K562 (cell line): ENCODE data around the gene FAM53A. TPM values are rescaled to one million over a fixed set of nuclear protein-coding genes. Genes with fewer than 3 reads are reported as not detected.

Source experiments
- ATAC-seq: fragments of 200-7000 bp; cut with Tn5 transposase; 3 replicates; pipeline ENCODE4 v1.9.1; 2020; ENCODE audit warnings: moderate library complexity
- BruUV-seq: library from RNA; stranded (reverse); fragments of 400-500 nt; replicated peaks from 2 replicates; lab custom pipeline; 2021; lab: Mats Ljungman, UMichigan
- CTCF ChIA-PET: fragments of 300-600 bp; formaldehyde crosslinking; extraction: SDS; loops from one replicate; lab custom pipeline; 2021; ENCODE audit warnings: low intra/inter-chr PET ratio; lab: Yijun Ruan, JAX
- POLR2A ChIA-PET: fragments of 300-600, 350-650 bp; sonication (Branson Sonifier 250); formaldehyde crosslinking; extraction: SDS; loops from one replicate; lab custom pipeline; 2021; ENCODE audit warnings: antibody characterized with exemption, inconsistent platforms; lab: Yijun Ruan, JAX
- DNase-seq, 4 experiments: peaks; one replicate each; pipeline versions ENCODE4 v3.0.0 to v3.0.0-alpha.2; 2011 to 2018; ENCODE audit warnings: low spot score in 3 of 4, mixed read lengths in 3 of 4; ENCODE audit errors: extremely low read depth in 1 of 4
- FAIRE-seq: peaks from 2 replicates; lab custom pipeline; 2011; peaks lifted over from hg19 to GRCh38; lab: Jason Lieb, UNC
- H2AFZ ChIP-seq: 2 replicates; pipeline ENCODE4 v1.6.0; 2011; ENCODE audit warnings: low read depth, low read length, control low read depth, inconsistent platforms
- H3K27ac ChIP-seq: fragments of 200-600 bp; 3 replicates; pipeline ENCODE4 v1.8.0; 2011; ENCODE audit warnings: low read depth, mild to moderate bottlenecking, control low read depth, inconsistent platforms, low read length, moderate library complexity, mixed read lengths; ENCODE audit errors: extremely low read depth
- H3K27me3 ChIP-seq, 2 experiments: fragments of 300-600 bp in 1 of 2; 2 replicates in 1 of 2; 3 replicates in 1 of 2; pipeline versions ENCODE4 v1.6.0 to v1.8.0; 2011; ENCODE audit warnings: inconsistent platforms in 2 of 2, low read length in 2 of 2, mild to moderate bottlenecking in 1 of 2, mixed read lengths in 1 of 2, moderate library complexity in 1 of 2; ENCODE audit not compliant: control insufficient read depth in 2 of 2, insufficient read depth in 2 of 2
- H3K36me3 ChIP-seq: fragments of 300-600 bp; 3 replicates; pipeline ENCODE4 v1.8.0; 2011; ENCODE audit warnings: mild to moderate bottlenecking, low read length, inconsistent platforms; ENCODE audit not compliant: control insufficient read depth, insufficient read depth
- H3K4me1 ChIP-seq, 2 experiments: fragments of 200-600 bp in 1 of 2; replicated peaks in 1 of 2; 2 replicates in 1 of 2; 3 replicates in 1 of 2; pipeline versions ENCODE4 v1.5.1 to v1.8.0; 2011; ENCODE audit warnings: inconsistent platforms in 2 of 2, low read length in 2 of 2, mild to moderate bottlenecking in 1 of 2, mixed read lengths in 1 of 2, moderate library complexity in 1 of 2; ENCODE audit not compliant: control insufficient read depth in 2 of 2, insufficient read depth in 2 of 2
- H3K4me2 ChIP-seq: 2 replicates; pipeline ENCODE4 v1.6.1; 2011; ENCODE audit warnings: low read length, control low read depth, inconsistent platforms, mixed read lengths; ENCODE audit not compliant: insufficient read depth
- H3K4me3 ChIP-seq: fragments of 200-600 bp; sonication (generic), shearing (Covaris generic); 2 replicates; pipeline ENCODE4 v1.5.1; 2016; ENCODE audit warnings: control low read depth, inconsistent platforms
- H3K79me2 ChIP-seq: fragments of 200-600 bp; 3 replicates; pipeline ENCODE4 v1.8.0; 2011; ENCODE audit warnings: low read length, inconsistent platforms; ENCODE audit not compliant: control insufficient read depth, insufficient read depth
- H3K9ac ChIP-seq, 2 experiments: 2 replicates each; pipeline versions ENCODE4 v1.6.0 to v1.6.1; 2011; ENCODE audit warnings: low read depth in 2 of 2, low read length in 2 of 2, control low read depth in 1 of 2, inconsistent platforms in 1 of 2, mild to moderate bottlenecking in 1 of 2, mixed read lengths in 1 of 2; ENCODE audit not compliant: insufficient read depth in 1 of 2
- H3K9me1 ChIP-seq: one replicate; pipeline ENCODE4 v1.6.0; 2011; ENCODE audit warnings: inconsistent platforms, mild to moderate bottlenecking, low read length, moderate library complexity; ENCODE audit not compliant: control insufficient read depth, insufficient read depth
- H3K9me3 ChIP-seq: replicated peaks from 2 replicates; pipeline ENCODE4 v1.5.1; 2011; ENCODE audit warnings: low read depth, low read length, inconsistent platforms; ENCODE audit not compliant: control insufficient read depth, insufficient read depth
- H4K20me1 ChIP-seq: replicated peaks from 2 replicates; pipeline ENCODE4 v1.6.1; 2011; ENCODE audit warnings: low read length, inconsistent platforms, mixed read lengths; ENCODE audit not compliant: control insufficient read depth, insufficient read depth
- BCOR ChIP-seq: fragments of 450-650 bp; IDR thresholded peaks from 2 replicates; pipeline ENCODE4 v1.6.1; 2016
- CHD2 ChIP-seq: IDR thresholded peaks from 2 replicates; pipeline ENCODE4 v1.6.1; 2011; ENCODE audit warnings: low read depth, low read length
- CREB1 ChIP-seq, 2 experiments: sonication (generic) in 1 of 2; formaldehyde crosslinking in 1 of 2; IDR thresholded peaks; 2 replicates each; pipeline versions ENCODE4 v1.6.1 to v1.8.0; 2012 to 2022; ENCODE audit warnings: inconsistent platforms in 1 of 2, mild to moderate bottlenecking in 1 of 2, missing genetic modification reagents in 1 of 2, moderate library complexity in 1 of 2
- ELF2 ChIP-seq: fragments of 250-450 bp; sonication (Bioruptor Pico); IDR thresholded peaks from 2 replicates; pipeline ENCODE4 v1.5.0; 2021; ENCODE audit warnings: mild to moderate bottlenecking
- HIVEP1 ChIP-seq: fragments of 250-450 bp; sonication (Bioruptor Pico); IDR thresholded peaks from 2 replicates; pipeline ENCODE4 v1.4.0; 2020; ENCODE audit warnings: mild to moderate bottlenecking
- NFATC3 ChIP-seq: fragments of 450-650 bp; IDR thresholded peaks from 2 replicates; pipeline ENCODE4 v1.6.1; 2017; ENCODE audit warnings: mild to moderate bottlenecking
- PTTG1 ChIP-seq: fragments of 450-650 bp; IDR thresholded peaks from 2 replicates; pipeline ENCODE4 v1.6.1; 2016; ENCODE audit warnings: low read depth, mild to moderate bottlenecking, missing genetic modification characterization, missing compliant biosample characterization
- SIN3B ChIP-seq: fragments of 450-650 bp; IDR thresholded peaks from 2 replicates; pipeline ENCODE4 v1.6.1; 2017; ENCODE audit warnings: low read depth, mild to moderate bottlenecking, moderate library complexity
- SUPT5H ChIP-seq: fragments of 450-650 bp; IDR thresholded peaks from 2 replicates; pipeline ENCODE4 v1.6.1; 2016
- ZBTB8A ChIP-seq: fragments of 450-650 bp; IDR thresholded peaks from 2 replicates; pipeline ENCODE4 v1.6.1; 2018; ENCODE audit warnings: mild to moderate bottlenecking, moderate library complexity; ENCODE audit not compliant: partially characterized antibody
- ZFPM2 ChIP-seq: fragments of 250-450 bp; sonication (Bioruptor Pico); IDR thresholded peaks from 2 replicates; pipeline ENCODE4 v1.5.1; 2022; ENCODE audit warnings: mild to moderate bottlenecking
- ZFX ChIP-seq: sonication (generic); formaldehyde crosslinking; IDR thresholded peaks from 2 replicates; pipeline ENCODE4 v1.8.0; 2022; ENCODE audit warnings: mild to moderate bottlenecking, missing genetic modification reagents, moderate library complexity
- WGBS: fragments of 100-300 bp; shearing (Covaris generic); methylation state at CpG from one replicate; pipeline ENCODE4 v1.1.6; 2016; ENCODE audit warnings: low coverage, mixed read lengths; ENCODE audit not compliant: insufficient coverage; ENCODE audit errors: missing lambda C conversion rate; 5-methylcytosine and 5-hydroxymethylcytosine counted together
- in situ Hi-C: fragments of 300-500 bp; cut with MboI; formaldehyde crosslinking; loops from 4 replicates; pipeline ENCODE4 v1.15.0; 2018; ENCODE audit warnings: inconsistent platforms, mixed read lengths
- intact Hi-C: fragments of 100-400 bp; cut with micrococcal nuclease; formaldehyde crosslinking; loops from 2 replicates; pipeline ENCODE4 v1.14.2; 2022
- polyA plus RNA-seq, 8 experiments: library from polyadenylated mRNA; depleted of rRNA in 4 of 8; stranded (reverse) in 5 of 8; unstranded in 3 of 8; fragments of >200 nt; fragmentation: Nextera tagmentation in 2 of 8; fragmentation: Illumina TruSeq in 1 of 8; extraction: Ambion mirVana in 2 of 8; extraction: Trizol in 1 of 8; gene quantifications; 2 replicates each; pipeline versions ENCODE4 v1.2.1 to v1.2.3, GENCODE V29; 2011 to 2014; ENCODE audit warnings: inconsistent platforms in 1 of 8, missing spikeins in 1 of 8
- total RNA-seq, 7 experiments: library from RNA; depleted of rRNA in 6 of 7; stranded (reverse); fragments of >200 nt in 6 of 7; fragmentation: Illumina TruSeq in 2 of 7; extraction: Trizol in 2 of 7; gene quantifications; 2 replicates each; pipeline versions ENCODE4 v1.2.1 to v1.2.3, GENCODE V29; 2011 to 2021; ENCODE audit warnings: low replicate concordance in 1 of 7
- TF ChIP-seq, protein P1 (sequence below), 3 experiments: IDR thresholded peaks in 2 of 3; conservative IDR thresholded peaks in 1 of 3; 2 replicates each; pipeline ENCODE4 v1.5.1; 2011 to 2012; ENCODE audit warnings: low read length in 3 of 3, mild to moderate bottlenecking in 3 of 3, control low read depth in 2 of 3, improper control_type of control experiment in 1 of 3, inconsistent platforms in 1 of 3, low read depth in 1 of 3, mixed read lengths in 1 of 3, moderate library complexity in 1 of 3; ENCODE audit not compliant: insufficient read depth in 2 of 3
- TF ChIP-seq, protein P2 (sequence below), 2 experiments: fragments of 450-650 bp; IDR thresholded peaks; 2 replicates each; pipeline ENCODE4 v1.6.1; 2018; ENCODE audit warnings: mild to moderate bottlenecking in 2 of 2, low read depth in 1 of 2; ENCODE audit not compliant: partially characterized antibody in 2 of 2

Gene FAM53A
- total and polyA plus RNA-seq, 9 of the 15 experiments (the other 6 are each of a cell fraction or from before 2014, with no cell fraction given): 0.53 to 2.7 (median 1.4) TPM; not detected in 2

DNA sequence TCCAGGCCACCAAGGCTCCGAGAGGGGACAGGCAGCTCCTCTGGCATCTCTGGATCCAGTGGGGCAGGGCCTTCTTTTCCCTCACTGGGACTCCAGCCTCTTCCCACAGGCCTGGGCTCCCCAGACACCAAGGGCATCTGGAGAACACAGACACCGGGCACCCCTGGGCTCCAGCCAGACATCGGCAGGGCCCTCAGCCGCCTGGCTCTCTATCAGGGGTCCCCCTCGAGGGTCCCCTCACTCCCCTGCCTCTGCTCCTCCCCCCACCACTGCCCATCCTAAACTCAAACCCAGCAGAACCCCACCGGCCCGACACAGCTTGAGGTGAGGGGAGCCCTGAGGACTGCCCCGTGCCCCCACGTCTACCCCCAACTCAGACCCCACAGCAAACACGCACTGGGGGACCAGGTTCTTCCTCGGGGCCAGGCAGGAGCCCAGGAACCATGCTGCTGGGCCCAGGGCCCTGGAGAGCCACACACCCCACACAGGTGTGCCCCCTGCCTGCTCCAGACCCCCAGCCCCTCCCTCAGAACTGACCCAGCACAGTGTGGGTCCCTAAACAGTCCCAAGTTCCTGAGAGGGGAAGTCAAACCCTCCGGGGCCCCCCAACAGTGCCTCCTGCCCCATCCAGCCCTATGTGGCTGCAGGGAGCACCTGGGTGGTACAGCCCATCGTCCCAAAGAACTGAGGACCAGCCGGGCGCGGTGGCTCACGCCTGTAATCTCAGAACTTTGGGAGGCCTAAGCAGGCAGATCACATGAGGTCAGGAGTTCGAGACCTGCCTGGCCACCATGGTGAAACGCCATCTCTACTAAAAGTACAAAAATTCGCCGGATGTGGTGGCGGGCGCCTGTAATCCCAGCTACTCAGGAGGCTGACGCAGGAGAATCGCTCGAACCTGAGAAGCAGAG, 86.8 kb downstream of the FAM53A start (continued):
- TF ChIP-seq ZFX (CRISPR knock-in tag) (no peak), ZFPM2 (no peak), BCOR (no peak), CREB1 (IDR thresholded peaks at IDR 0.05) (no peak), CREB1 (CRISPR knock-in tag; IDR thresholded peaks at IDR 0.05) (no peak), SIN3B (no peak), NFATC3 (no peak), ZBTB8A (no peak), PTTG1 (tag) (no peak), HIVEP1 (CRISPR knock-in tag) (no peak), ELF2 (CRISPR knock-in tag) (no peak)

GRCh38 chr4:1596393-1596792, 87.7 kb downstream of the FAM53A start:
- intact Hi-C loops: no loop called here
- in situ Hi-C loops: no loop called here
- no peaks in the 10 kb centered on the region for H3K79me2 ChIP-seq
- WGBS: 65% methylated on average over 15 of the region's 16 CpGs
- DNase-seq: no peak
- H3K9ac ChIP-seq: no peak overlapping the region
- peaks cover 7 to 84% of the 10 kb centered on the region in 2 experiments for H3K4me1 ChIP-seq
- 0 out of 3 replicates have a peak, but pooled peaks have one; percentile 22 for ATAC-seq
- peaks cover 11 to 38% of the 10 kb centered on the region in 2 experiments; a peak in 4 of 5 replicates for H3K27me3 ChIP-seq
- FAIRE-seq: no peak
- H3K9me3 ChIP-seq: peaks cover 1% of the 10 kb centered on the region
- no TSS peak for BruUV-seq
- CTCF ChIA-PET: no interaction called here
- no peak overlapping the region for H3K4me3 ChIP-seq
- H3K36me3 ChIP-seq: no peaks in the 10 kb centered on the region
- POLR2A ChIA-PET: no interaction called here
- no peaks in the 10 kb centered on the region for H3K9me1 ChIP-seq
- no peaks in the 10 kb centered on the region for H4K20me1 ChIP-seq
- no peak overlapping the region for H3K4me2 ChIP-seq
- no peak overlapping the region for H2AFZ ChIP-seq
- no peak overlapping the region for H3K27ac ChIP-seq
- TF ChIP-seq, protein P1, sequence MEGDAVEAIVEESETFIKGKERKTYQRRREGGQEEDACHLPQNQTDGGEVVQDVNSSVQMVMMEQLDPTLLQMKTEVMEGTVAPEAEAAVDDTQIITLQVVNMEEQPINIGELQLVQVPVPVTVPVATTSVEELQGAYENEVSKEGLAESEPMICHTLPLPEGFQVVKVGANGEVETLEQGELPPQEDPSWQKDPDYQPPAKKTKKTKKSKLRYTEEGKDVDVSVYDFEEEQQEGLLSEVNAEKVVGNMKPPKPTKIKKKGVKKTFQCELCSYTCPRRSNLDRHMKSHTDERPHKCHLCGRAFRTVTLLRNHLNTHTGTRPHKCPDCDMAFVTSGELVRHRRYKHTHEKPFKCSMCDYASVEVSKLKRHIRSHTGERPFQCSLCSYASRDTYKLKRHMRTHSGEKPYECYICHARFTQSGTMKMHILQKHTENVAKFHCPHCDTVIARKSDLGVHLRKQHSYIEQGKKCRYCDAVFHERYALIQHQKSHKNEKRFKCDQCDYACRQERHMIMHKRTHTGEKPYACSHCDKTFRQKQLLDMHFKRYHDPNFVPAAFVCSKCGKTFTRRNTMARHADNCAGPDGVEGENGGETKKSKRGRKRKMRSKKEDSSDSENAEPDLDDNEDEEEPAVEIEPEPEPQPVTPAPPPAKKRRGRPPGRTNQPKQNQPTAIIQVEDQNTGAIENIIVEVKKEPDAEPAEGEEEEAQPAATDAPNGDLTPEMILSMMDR (IDR thresholded peaks at IDR 0.05 in 2 of 3, conservative IDR thresholded peaks at IDR 0.05 in 1 of 3; ENCODE audit: insufficient read depth in 2 of 3, low read depth in 1 of 3, low read length in 3 of 3): peak; percentile 12 to 45 (median 33); a peak in 2 of 6 replicates
- TF ChIP-seq SUPT5H (no peak), CHD2 (no peak)
- TF ChIP-seq, protein P2, sequence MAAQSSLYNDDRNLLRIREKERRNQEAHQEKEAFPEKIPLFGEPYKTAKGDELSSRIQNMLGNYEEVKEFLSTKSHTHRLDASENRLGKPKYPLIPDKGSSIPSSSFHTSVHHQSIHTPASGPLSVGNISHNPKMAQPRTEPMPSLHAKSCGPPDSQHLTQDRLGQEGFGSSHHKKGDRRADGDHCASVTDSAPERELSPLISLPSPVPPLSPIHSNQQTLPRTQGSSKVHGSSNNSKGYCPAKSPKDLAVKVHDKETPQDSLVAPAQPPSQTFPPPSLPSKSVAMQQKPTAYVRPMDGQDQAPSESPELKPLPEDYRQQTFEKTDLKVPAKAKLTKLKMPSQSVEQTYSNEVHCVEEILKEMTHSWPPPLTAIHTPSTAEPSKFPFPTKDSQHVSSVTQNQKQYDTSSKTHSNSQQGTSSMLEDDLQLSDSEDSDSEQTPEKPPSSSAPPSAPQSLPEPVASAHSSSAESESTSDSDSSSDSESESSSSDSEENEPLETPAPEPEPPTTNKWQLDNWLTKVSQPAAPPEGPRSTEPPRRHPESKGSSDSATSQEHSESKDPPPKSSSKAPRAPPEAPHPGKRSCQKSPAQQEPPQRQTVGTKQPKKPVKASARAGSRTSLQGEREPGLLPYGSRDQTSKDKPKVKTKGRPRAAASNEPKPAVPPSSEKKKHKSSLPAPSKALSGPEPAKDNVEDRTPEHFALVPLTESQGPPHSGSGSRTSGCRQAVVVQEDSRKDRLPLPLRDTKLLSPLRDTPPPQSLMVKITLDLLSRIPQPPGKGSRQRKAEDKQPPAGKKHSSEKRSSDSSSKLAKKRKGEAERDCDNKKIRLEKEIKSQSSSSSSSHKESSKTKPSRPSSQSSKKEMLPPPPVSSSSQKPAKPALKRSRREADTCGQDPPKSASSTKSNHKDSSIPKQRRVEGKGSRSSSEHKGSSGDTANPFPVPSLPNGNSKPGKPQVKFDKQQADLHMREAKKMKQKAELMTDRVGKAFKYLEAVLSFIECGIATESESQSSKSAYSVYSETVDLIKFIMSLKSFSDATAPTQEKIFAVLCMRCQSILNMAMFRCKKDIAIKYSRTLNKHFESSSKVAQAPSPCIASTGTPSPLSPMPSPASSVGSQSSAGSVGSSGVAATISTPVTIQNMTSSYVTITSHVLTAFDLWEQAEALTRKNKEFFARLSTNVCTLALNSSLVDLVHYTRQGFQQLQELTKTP (IDR thresholded peaks at IDR 0.05; ENCODE audit: low read depth in 1 of 2, partially characterized antibody in 2 of 2): no peak
